Measurements from ENCODE around the gene SCYL2. TPM values are rescaled to one million over a fixed set of nuclear protein-coding genes. Genes with fewer than 3 reads are reported as not detected.

The SCYL2 gene
- total RNA-seq, 1 donor from 2014 or later: 31.8 TPM

GRCh38 chr12:100372853-100373640 lies 106.1 kb downstream of the SCYL2 start:
- H3K27ac Mint-ChIP-seq: no peak overlapping the region
- intact Hi-C loops (cut with micrococcal nuclease): no loop called here

GRCh38 chr12:100375038-100375735 lies 108.2 kb downstream of the SCYL2 start:
- Mint-ChIP-seq H3K36me3 (ENCODE audit: low read depth) (no peaks in the 10 kb centered on the region), H3K27me3 (ENCODE audit: low read depth) (no peaks in the 10 kb centered on the region), H3K4me3 (ENCODE audit: low read depth) (no peak overlapping the region), H3K27ac (no peak overlapping the region), H3K4me1 (ENCODE audit: low read depth) (no peaks in the 10 kb centered on the region), H3K9me3 (no peaks in the 10 kb centered on the region)
- intact Hi-C loops (cut with micrococcal nuclease): no loop called here
- no peak for DNase-seq (ENCODE audit: low spot score)

More at GRCh38 chr12:100372853-100373640, 106.1 kb downstream of the SCYL2 start:
- Mint-ChIP-seq H3K4me1 (ENCODE audit: low read depth) (no peaks in the 10 kb centered on the region), H3K9me3 (no peaks in the 10 kb centered on the region), H3K4me3 (ENCODE audit: low read depth) (no peak overlapping the region), H3K36me3 (ENCODE audit: low read depth) (no peaks in the 10 kb centered on the region), H3K27me3 (ENCODE audit: low read depth) (peaks cover 3% of the 10 kb centered on the region)
- no peak for DNase-seq (ENCODE audit: low spot score)

- no peak for DNase-seq (ENCODE audit: low spot score)
- Mint-ChIP-seq H3K9me3 (no peaks in the 10 kb centered on the region), H3K36me3 (ENCODE audit: low read depth) (no peaks in the 10 kb centered on the region), H3K4me3 (ENCODE audit: low read depth) (no peak overlapping the region), H3K27ac (no peak overlapping the region), H3K27me3 (ENCODE audit: low read depth) (no peaks in the 10 kb centered on the region), H3K4me1 (ENCODE audit: low read depth) (no peaks in the 10 kb centered on the region)
- intact Hi-C loops (cut with micrococcal nuclease): no loop called here
Measured at GRCh38 chr12:100376161-100376560, 109.2 kb downstream of the SCYL2 start.

GRCh38 chr12:100381379-100381778 lies 114.4 kb downstream of the SCYL2 start:
- no peak overlapping the region for H3K27ac Mint-ChIP-seq
- no peaks in the 10 kb centered on the region for H3K36me3 Mint-ChIP-seq (ENCODE audit: low read depth)
- DNase-seq (ENCODE audit: low spot score): no peak
- no peaks in the 10 kb centered on the region for H3K4me1 Mint-ChIP-seq (ENCODE audit: low read depth)
- H3K27me3 Mint-ChIP-seq (ENCODE audit: low read depth): no peaks in the 10 kb centered on the region
- intact Hi-C loops (cut with micrococcal nuclease): no loop called here
- no peaks in the 10 kb centered on the region for H3K9me3 Mint-ChIP-seq
- H3K4me3 Mint-ChIP-seq (ENCODE audit: low read depth): no peak overlapping the region

GRCh38 chr12:100382338-100382737 lies 115.4 kb downstream of the SCYL2 start:
- no peak overlapping the region for H3K27ac Mint-ChIP-seq
- H3K4me3 Mint-ChIP-seq (ENCODE audit: low read depth): no peak overlapping the region
- H3K4me1 Mint-ChIP-seq (ENCODE audit: low read depth): no peaks in the 10 kb centered on the region
- intact Hi-C loops (cut with micrococcal nuclease): no loop called here
- H3K9me3 Mint-ChIP-seq: no peaks in the 10 kb centered on the region
- no peaks in the 10 kb centered on the region for H3K36me3 Mint-ChIP-seq (ENCODE audit: low read depth)
- peaks cover 2% of the 10 kb centered on the region for H3K27me3 Mint-ChIP-seq (ENCODE audit: low read depth)
- no peak for DNase-seq (ENCODE audit: low spot score)

- no peaks in the 10 kb centered on the region for H3K9me3 Mint-ChIP-seq
- H3K27me3 Mint-ChIP-seq (ENCODE audit: low read depth): peaks cover 2% of the 10 kb centered on the region
- no peak for DNase-seq (ENCODE audit: low spot score)
- intact Hi-C loops (cut with micrococcal nuclease): no loop called here
- no peaks in the 10 kb centered on the region for H3K36me3 Mint-ChIP-seq (ENCODE audit: low read depth)
- H3K4me1 Mint-ChIP-seq (ENCODE audit: low read depth): no peaks in the 10 kb centered on the region
- no peak overlapping the region for H3K4me3 Mint-ChIP-seq (ENCODE audit: low read depth)
- no peak overlapping the region for H3K27ac Mint-ChIP-seq
Measured at GRCh38 chr12:100383586-100384558, 116.9 kb downstream of the SCYL2 start.

GRCh38 chr12:100384559-100384935 lies 117.6 kb downstream of the SCYL2 start:
- no peak overlapping the region for H3K4me3 Mint-ChIP-seq (ENCODE audit: low read depth)
- DNase-seq (ENCODE audit: low spot score): no peak
- no peaks in the 10 kb centered on the region for H3K36me3 Mint-ChIP-seq (ENCODE audit: low read depth)
- intact Hi-C loops (cut with micrococcal nuclease): no loop called here
- no peak overlapping the region for H3K27ac Mint-ChIP-seq
- H3K27me3 Mint-ChIP-seq (ENCODE audit: low read depth): peaks cover 2% of the 10 kb centered on the region
- H3K9me3 Mint-ChIP-seq: no peaks in the 10 kb centered on the region
- no peaks in the 10 kb centered on the region for H3K4me1 Mint-ChIP-seq (ENCODE audit: low read depth)

GRCh38 chr12:100388382-100388781 lies 121.4 kb downstream of the SCYL2 start:
- Mint-ChIP-seq H3K9me3 (no peaks in the 10 kb centered on the region), H3K27ac (no peak overlapping the region), H3K4me3 (ENCODE audit: low read depth) (no peak overlapping the region), H3K27me3 (ENCODE audit: low read depth) (peaks cover 2% of the 10 kb centered on the region), H3K4me1 (ENCODE audit: low read depth) (no peaks in the 10 kb centered on the region), H3K36me3 (ENCODE audit: low read depth) (no peaks in the 10 kb centered on the region)
- no peak for DNase-seq (ENCODE audit: low spot score)
- intact Hi-C loops (cut with micrococcal nuclease): no loop called here

Other genes with a start within 250 kb of the SCYL2 start
- 69.0 and 73.2 TPM in 2 replicates for gene BLTP3B, start 124.3 kb upstream of the SCYL2 start, total RNA-seq
- 40.4 and 42.1 TPM in 2 replicates for gene ACTR6, start 66.4 kb upstream of the SCYL2 start, total RNA-seq
- gene DEPDC4, start 98 bp upstream of the SCYL2 start, total RNA-seq: 1.7 and 1.8 TPM in 2 replicates
- not detected in 2 replicates for gene SLC17A8, start 89.9 kb downstream of the SCYL2 start, total RNA-seq
- gene NR1H4, start 206.7 kb downstream of the SCYL2 start, total RNA-seq: not detected in 2 replicates